Smooth muscle cell of the pulmonary artery (primary cell): ENCODE results near the gene LTO1. TPM values are rescaled to one million over a fixed set of nuclear protein-coding genes. Genes with fewer than 3 reads are reported as not detected.

Source experiments
- total RNA-seq: library from RNA; depleted of rRNA; stranded (reverse); fragments of >200 nt; gene quantifications from 2 replicates; pipeline ENCODE4 v1.2.3, GENCODE V29; 2014

Gene LTO1, protein sequence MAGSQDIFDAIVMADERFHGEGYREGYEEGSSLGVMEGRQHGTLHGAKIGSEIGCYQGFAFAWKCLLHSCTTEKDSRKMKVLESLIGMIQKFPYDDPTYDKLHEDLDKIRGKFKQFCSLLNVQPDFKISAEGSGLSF
- 18.6 and 28.0 TPM in 2 replicates for total RNA-seq

DNA sequence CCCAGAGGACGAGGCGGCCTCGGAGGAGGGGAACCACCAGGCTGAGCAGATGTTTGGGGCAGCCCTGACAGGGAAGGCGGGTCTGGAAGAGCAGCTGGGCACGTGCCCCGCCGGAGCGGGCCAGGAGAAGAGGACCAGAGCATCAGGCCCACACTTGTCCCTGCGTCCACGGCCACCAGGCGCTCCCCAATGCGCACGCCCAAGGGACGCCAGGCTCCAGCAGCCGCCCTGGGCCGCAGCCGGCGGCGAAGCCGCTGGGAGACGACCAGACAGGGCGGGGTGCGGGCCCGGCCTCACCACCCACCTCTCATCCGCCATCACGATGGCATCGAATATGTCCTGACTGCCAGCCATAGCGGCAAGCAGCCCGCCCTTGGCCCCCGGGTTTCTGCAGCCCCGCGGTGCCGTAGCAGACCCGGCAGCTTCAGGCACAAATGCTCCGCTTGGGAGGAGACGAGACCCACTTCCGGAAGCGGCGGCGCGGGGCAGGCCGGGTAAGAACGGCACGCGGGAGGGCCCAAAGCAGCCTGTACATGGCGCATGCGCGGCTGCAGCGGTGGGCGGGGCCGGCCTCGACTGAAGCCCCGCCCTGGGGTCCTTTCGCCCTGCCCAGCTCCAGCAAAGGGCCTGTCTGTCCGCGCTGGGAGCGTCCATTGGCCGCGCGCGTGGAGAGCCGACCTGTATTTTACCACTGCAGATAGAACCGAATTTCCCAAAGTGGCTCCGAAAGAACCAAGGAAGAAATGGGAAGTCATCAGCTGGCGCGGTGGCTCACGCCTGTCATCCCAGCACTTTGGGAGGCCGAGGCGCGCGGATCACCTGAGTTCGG, at the start of gene LTO1:
Gene LTO1 (minus strand): TSS at position 468 of the 829 bp plus-strand sequence. CDS start 114 bp downstream, at position 354.

DNA sequence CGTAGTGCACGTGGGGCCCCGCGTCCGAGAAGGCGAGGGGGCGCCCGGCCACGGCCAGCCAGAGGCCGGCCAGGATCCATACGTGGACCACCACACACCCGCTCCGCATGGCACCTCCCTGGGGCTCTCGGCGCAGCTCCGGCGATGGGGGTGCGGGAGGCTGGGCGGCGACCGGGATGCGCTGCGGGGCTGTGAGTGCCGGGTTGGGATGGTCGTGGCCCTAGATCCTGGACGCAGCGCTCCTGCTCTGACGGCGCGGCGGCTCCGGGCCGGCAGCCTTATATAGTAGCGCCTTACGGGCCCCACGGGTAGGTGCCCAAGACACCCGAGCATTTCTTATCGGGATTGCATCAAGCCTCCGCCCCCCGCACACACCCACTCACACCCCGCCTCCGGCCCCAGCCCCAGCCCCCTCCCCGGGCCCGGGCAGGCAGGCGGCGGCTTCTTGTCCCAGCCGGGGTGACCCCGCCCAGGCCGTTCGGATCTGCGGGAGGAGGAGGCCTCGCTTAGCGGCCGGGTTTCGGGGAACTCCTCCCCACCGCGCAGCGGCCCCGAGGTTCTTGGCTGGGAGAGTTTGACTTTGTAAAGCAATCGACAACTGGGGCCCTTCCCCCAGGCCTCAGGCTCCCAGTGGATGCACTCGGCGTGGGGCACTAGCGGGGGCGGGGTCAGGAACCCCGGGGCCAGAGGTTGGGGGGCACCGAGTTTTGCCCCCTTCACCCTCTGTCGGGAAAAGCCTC, 28.8 kb upstream of the LTO1 start, which contains the start of gene FGF19:
Gene FGF19 (minus strand): TSS at position 255 of the 740 bp plus-strand sequence. CDS start 146 bp downstream, at position 109.

DNA sequence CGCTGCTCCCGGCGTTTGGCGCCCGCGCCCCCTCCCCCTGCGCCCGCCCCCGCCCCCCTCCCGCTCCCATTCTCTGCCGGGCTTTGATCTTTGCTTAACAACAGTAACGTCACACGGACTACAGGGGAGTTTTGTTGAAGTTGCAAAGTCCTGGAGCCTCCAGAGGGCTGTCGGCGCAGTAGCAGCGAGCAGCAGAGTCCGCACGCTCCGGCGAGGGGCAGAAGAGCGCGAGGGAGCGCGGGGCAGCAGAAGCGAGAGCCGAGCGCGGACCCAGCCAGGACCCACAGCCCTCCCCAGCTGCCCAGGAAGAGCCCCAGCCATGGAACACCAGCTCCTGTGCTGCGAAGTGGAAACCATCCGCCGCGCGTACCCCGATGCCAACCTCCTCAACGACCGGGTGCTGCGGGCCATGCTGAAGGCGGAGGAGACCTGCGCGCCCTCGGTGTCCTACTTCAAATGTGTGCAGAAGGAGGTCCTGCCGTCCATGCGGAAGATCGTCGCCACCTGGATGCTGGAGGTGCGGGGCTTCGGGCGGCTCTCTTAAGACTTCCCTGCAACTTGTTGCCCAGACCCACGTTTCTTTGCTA, 34.1 kb downstream of the LTO1 start, which contains the start of gene CCND1:
Gene CCND1 (plus strand): TSS at position 162 of the 587 bp plus-strand sequence. CDS start 158 bp downstream, at position 320.

Other genes starting within 250 kb of the LTO1 start
- not detected in 2 replicates for gene LINC01488, start 193.7 kb downstream of the LTO1 start, total RNA-seq
- gene CCND1, start 34.2 kb downstream of the LTO1 start, total RNA-seq: 812 and 1,210 TPM in 2 replicates
- gene FGF19, start 28.7 kb upstream of the LTO1 start, total RNA-seq: not detected in 2 replicates
- gene FGF4, start 100.0 kb upstream of the LTO1 start, total RNA-seq: not detected in 2 replicates
- gene FGF3, start 144.1 kb upstream of the LTO1 start, total RNA-seq: not detected in 2 replicates